Measurements from ENCODE around the gene TBCE. TPM values are rescaled to one million over a fixed set of nuclear protein-coding genes. Genes with fewer than 3 reads are reported as not detected.

Gene TBCE
- total and polyA plus RNA-seq, 4 donors = 9.5 to 19.7 (median 14.1) TPM

- H3K27me3 ChIP-seq (ENCODE audit: control insufficient read depth in 4 of 4, insufficient read depth in 4 of 4, low read length in 3 of 4) = no peaks in the 10 kb centered on the region
- WGBS = 95% methylated on average over 9 of the region's 9 CpGs
- H3K27ac ChIP-seq (ENCODE audit: low read depth in 1 of 2, low read length in 2 of 2) = no peak overlapping the region
- DNase-seq (ENCODE audit: low spot score) = no peak
- no peak overlapping the region for H3K4me3 ChIP-seq (ENCODE audit: low read depth in 1 of 3, low read length in 3 of 3)
- H3K36me3 ChIP-seq (ENCODE audit: control insufficient read depth in 4 of 4, insufficient read depth in 3 of 4, low read depth in 1 of 4, low read length in 3 of 4) = peaks cover 0 to 18% (median 8%) of the 10 kb centered on the region in 4 donors
- H3K4me1 ChIP-seq (ENCODE audit: control insufficient read depth in 4 of 4, insufficient read depth in 4 of 4, low read length in 3 of 4) = no peaks in the 10 kb centered on the region
- no peak for TF ChIP-seq TAF1 (conservative IDR thresholded peaks at IDR 0.05)
- no peak for TF ChIP-seq FOXA2 (IDR thresholded peaks at IDR 0.05)
- no peak for TF ChIP-seq RAD21 (IDR thresholded peaks at IDR 0.05)
- no peak for TF ChIP-seq EGR1 (IDR thresholded peaks at IDR 0.05; ENCODE audit: low read depth in 2 of 2)
- TF ChIP-seq HNF4A (conservative IDR thresholded peaks at IDR 0.05) = no peak
- TF ChIP-seq ATF3 (IDR thresholded peaks at IDR 0.05) = no peak
- no peaks in the 10 kb centered on the region for H3K9me3 ChIP-seq (ENCODE audit: control insufficient read depth in 4 of 4, low read length in 3 of 4)
- no peak overlapping the region for H3K9ac ChIP-seq (ENCODE audit: low read depth in 1 of 2, low read length in 2 of 2)
Observed at GRCh38 chr1:235494531-235494930, 127.3 kb downstream of the TBCE start.

- 99% methylated on average over 5 of the region's 5 CpGs for WGBS
- TF ChIP-seq CTCF (IDR thresholded peaks at IDR 0.05; ENCODE audit: low read depth, low read length, missing input control) = no peak
- TF ChIP-seq HNF4A (conservative IDR thresholded peaks at IDR 0.05) = no peak
- TF ChIP-seq FOXA2 (IDR thresholded peaks at IDR 0.05) = no peak
- no peak for TF ChIP-seq ZBTB33 (IDR thresholded peaks at IDR 0.05)
- TF ChIP-seq TAF1 (conservative IDR thresholded peaks at IDR 0.05) = no peak
- no peak for TF ChIP-seq ATF3 (IDR thresholded peaks at IDR 0.05)
- TF ChIP-seq HNF4G (IDR thresholded peaks at IDR 0.05) = no peak
- TF ChIP-seq MAX (IDR thresholded peaks at IDR 0.05) = no peak
- no peak for TF ChIP-seq YY1 (IDR thresholded peaks at IDR 0.05)
Observed at GRCh38 chr1:235495030-235495429, 127.8 kb downstream of the TBCE start.

GRCh38 chr1:235495551-235495950, 128.3 kb downstream of the TBCE start:
- H3K9me3 ChIP-seq (ENCODE audit: control insufficient read depth in 4 of 4, low read length in 3 of 4) = no peaks in the 10 kb centered on the region
- no peak for DNase-seq (ENCODE audit: low spot score)
- H3K27me3 ChIP-seq (ENCODE audit: control insufficient read depth in 4 of 4, insufficient read depth in 4 of 4, low read length in 3 of 4) = no peaks in the 10 kb centered on the region
- no peak overlapping the region for H3K4me3 ChIP-seq (ENCODE audit: low read depth in 1 of 3, low read length in 3 of 3)
- no peak overlapping the region for H3K9ac ChIP-seq (ENCODE audit: low read depth in 1 of 2, low read length in 2 of 2)
- H3K36me3 ChIP-seq (ENCODE audit: control insufficient read depth in 4 of 4, insufficient read depth in 3 of 4, low read depth in 1 of 4, low read length in 3 of 4) = peaks cover 0 to 18% (median 8%) of the 10 kb centered on the region in 4 donors
- H3K27ac ChIP-seq (ENCODE audit: low read depth in 1 of 2, low read length in 2 of 2) = no peak overlapping the region
- 87% methylated on average over 2 of the region's 2 CpGs for WGBS
- no peaks in the 10 kb centered on the region for H3K4me1 ChIP-seq (ENCODE audit: control insufficient read depth in 4 of 4, insufficient read depth in 4 of 4, low read length in 3 of 4)
- TF ChIP-seq HNF4G (IDR thresholded peaks at IDR 0.05) = no peak
- TF ChIP-seq CTCF (IDR thresholded peaks at IDR 0.05; ENCODE audit: low read depth, low read length, missing input control) = no peak
- TF ChIP-seq NR2F2 (IDR thresholded peaks at IDR 0.05) = no peak
- TF ChIP-seq FOXA2 (IDR thresholded peaks at IDR 0.05) = no peak
- no peak for TF ChIP-seq YY1 (IDR thresholded peaks at IDR 0.05)
- no peak for TF ChIP-seq HNF4A (conservative IDR thresholded peaks at IDR 0.05)
- no peak for TF ChIP-seq TAF1 (conservative IDR thresholded peaks at IDR 0.05)
- no peak for TF ChIP-seq REST (IDR thresholded peaks at IDR 0.05)
- no peak for TF ChIP-seq ZBTB33 (IDR thresholded peaks at IDR 0.05)

More at GRCh38 chr1:235495030-235495429, 127.8 kb downstream of the TBCE start:
- H3K4me1 ChIP-seq (ENCODE audit: control insufficient read depth in 4 of 4, insufficient read depth in 4 of 4, low read length in 3 of 4) = no peaks in the 10 kb centered on the region
- H3K4me3 ChIP-seq (ENCODE audit: low read depth in 1 of 3, low read length in 3 of 3) = no peak overlapping the region
- H3K27me3 ChIP-seq (ENCODE audit: control insufficient read depth in 4 of 4, insufficient read depth in 4 of 4, low read length in 3 of 4) = no peaks in the 10 kb centered on the region
- H3K9ac ChIP-seq (ENCODE audit: low read depth in 1 of 2, low read length in 2 of 2) = no peak overlapping the region
- H3K27ac ChIP-seq (ENCODE audit: low read depth in 1 of 2, low read length in 2 of 2) = no peak overlapping the region
- H3K9me3 ChIP-seq (ENCODE audit: control insufficient read depth in 4 of 4, low read length in 3 of 4) = no peaks in the 10 kb centered on the region
- H3K36me3 ChIP-seq (ENCODE audit: control insufficient read depth in 4 of 4, insufficient read depth in 3 of 4, low read depth in 1 of 4, low read length in 3 of 4) = peaks cover 0 to 18% (median 8%) of the 10 kb centered on the region in 4 donors
- no peak for DNase-seq (ENCODE audit: low spot score)

Measured in liver (tissue), 9 donors.